ENCODE measurements around the gene ARMC5.
"Not testable (repeated sequence)": the region's sequence is repeated elsewhere in the genome, so short reads cannot be mapped to it uniquely, and the experiment has no call there.

The ARMC5 gene

GRCh38 chr16:31483081-31483480, 23.8 kb downstream of the ARMC5 start, which contains the start of gene SLC5A2:
TSS of gene SLC5A2 (plus strand) at chr16:31483123. CDS start at chr16:31483137, 14 bp downstream.
- peaks cover 53% of the 10 kb centered on the region for H3K27me3 Mint-ChIP-seq (ENCODE audit: low read depth)
- H3K4me3 Mint-ChIP-seq = no peak within 1 kb of the TSS
- TF ChIP-seq, protein P1, sequence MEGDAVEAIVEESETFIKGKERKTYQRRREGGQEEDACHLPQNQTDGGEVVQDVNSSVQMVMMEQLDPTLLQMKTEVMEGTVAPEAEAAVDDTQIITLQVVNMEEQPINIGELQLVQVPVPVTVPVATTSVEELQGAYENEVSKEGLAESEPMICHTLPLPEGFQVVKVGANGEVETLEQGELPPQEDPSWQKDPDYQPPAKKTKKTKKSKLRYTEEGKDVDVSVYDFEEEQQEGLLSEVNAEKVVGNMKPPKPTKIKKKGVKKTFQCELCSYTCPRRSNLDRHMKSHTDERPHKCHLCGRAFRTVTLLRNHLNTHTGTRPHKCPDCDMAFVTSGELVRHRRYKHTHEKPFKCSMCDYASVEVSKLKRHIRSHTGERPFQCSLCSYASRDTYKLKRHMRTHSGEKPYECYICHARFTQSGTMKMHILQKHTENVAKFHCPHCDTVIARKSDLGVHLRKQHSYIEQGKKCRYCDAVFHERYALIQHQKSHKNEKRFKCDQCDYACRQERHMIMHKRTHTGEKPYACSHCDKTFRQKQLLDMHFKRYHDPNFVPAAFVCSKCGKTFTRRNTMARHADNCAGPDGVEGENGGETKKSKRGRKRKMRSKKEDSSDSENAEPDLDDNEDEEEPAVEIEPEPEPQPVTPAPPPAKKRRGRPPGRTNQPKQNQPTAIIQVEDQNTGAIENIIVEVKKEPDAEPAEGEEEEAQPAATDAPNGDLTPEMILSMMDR (IDR thresholded peaks at IDR 0.05; ENCODE audit: unreplicated experiment in 3 of 3) = no peak
- H3K9me3 Mint-ChIP-seq = no peaks in the 10 kb centered on the region
- H3K36me3 Mint-ChIP-seq (ENCODE audit: low read depth) = no peaks in the 10 kb centered on the region
- peaks cover 15% of the 10 kb centered on the region for H3K4me1 Mint-ChIP-seq
- peak within 1 kb of the TSS in 1 of 3 experiments; percentile 6 for H3K27ac Mint-ChIP-seq

DNA sequence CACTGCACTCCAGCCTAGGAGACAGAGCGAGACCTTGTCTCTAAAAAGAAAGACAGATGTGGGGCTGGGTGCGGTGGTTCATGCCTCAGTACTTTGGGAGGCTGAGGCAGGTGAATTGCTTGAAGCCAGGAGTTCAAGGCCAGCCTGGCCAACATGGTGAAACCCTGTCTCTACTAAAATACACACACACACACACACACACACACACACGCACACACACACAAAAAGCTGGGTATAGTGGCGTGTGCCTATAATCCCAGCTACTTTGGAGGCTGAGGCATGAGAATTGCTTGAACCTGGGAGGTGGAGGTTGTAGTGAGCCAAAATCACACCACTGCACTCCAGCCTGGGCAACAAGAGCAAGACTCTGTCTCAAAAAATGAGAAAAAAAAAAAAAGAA, 24.7 kb downstream of the ARMC5 start:
- H3K36me3 Mint-ChIP-seq (ENCODE audit: low read depth); H3K9me3 Mint-ChIP-seq: not testable (repeated sequence)
- Mint-ChIP-seq H3K4me1 (peaks cover 15% of the 10 kb centered on the region), H3K27ac (peak overlapping the region in 2 of 3 experiments; percentile 41 to 89), H3K27me3 (ENCODE audit: low read depth) (peaks cover 53% of the 10 kb centered on the region), H3K4me3 (peak overlapping the region in 2 of 3 experiments; percentile 21 to 67)

- Mint-ChIP-seq H3K9me3 (no peaks in the 10 kb centered on the region), H3K27ac (peak overlapping the region in 2 of 3 experiments; percentile 41 to 89), H3K27me3 (ENCODE audit: low read depth) (peaks cover 57% of the 10 kb centered on the region), H3K4me3 (peak overlapping the region in 2 of 3 experiments; percentile 48 to 67), H3K36me3 (ENCODE audit: low read depth) (peaks cover 3% of the 10 kb centered on the region), H3K4me1 (peaks cover 15% of the 10 kb centered on the region)
- TF ChIP-seq, protein P1 (IDR thresholded peaks at IDR 0.05; ENCODE audit: unreplicated experiment in 3 of 3) = no peak
Measured at GRCh38 chr16:31484491-31485171, 25.3 kb downstream of the ARMC5 start.

DNA sequence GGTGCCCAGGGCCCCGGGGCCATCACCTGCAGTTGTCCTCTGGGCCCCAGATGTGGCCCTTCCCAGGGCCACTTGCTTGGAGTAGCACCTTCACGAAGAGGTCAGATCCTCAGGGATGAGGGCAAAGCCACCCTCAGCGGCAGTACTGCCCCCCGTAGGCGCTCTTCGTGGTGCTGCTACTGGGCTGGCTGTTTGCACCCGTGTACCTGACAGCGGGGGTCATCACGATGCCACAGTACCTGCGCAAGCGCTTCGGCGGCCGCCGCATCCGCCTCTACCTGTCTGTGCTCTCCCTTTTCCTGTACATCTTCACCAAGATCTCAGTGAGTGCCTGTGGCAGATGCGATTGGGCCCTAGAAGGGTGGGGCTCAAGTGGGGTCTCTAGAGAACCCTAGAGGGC, 26.3 kb downstream of the ARMC5 start:
- peaks cover 55% of the 10 kb centered on the region for H3K27me3 Mint-ChIP-seq (ENCODE audit: low read depth)
- peaks cover 6% of the 10 kb centered on the region for H3K36me3 Mint-ChIP-seq (ENCODE audit: low read depth)
- H3K9me3 Mint-ChIP-seq = no peaks in the 10 kb centered on the region
- TF ChIP-seq, protein P1 (IDR thresholded peaks at IDR 0.05; ENCODE audit: unreplicated experiment in 3 of 3) = no peak
- peak overlapping the region; percentile 42 to 88 (median 78) for H3K4me3 Mint-ChIP-seq
- peaks cover 13% of the 10 kb centered on the region for H3K4me1 Mint-ChIP-seq
- peak overlapping the region in 1 of 3 experiments; percentile 31 for H3K27ac Mint-ChIP-seq

- Mint-ChIP-seq H3K9me3 (no peaks in the 10 kb centered on the region), H3K27ac (peak overlapping the region in 1 of 3 experiments; percentile 31), H3K36me3 (ENCODE audit: low read depth) (peaks cover 11% of the 10 kb centered on the region), H3K4me1 (peaks cover 9% of the 10 kb centered on the region), H3K4me3 (peak overlapping the region; percentile 78 to 88 (median 85)), H3K27me3 (ENCODE audit: low read depth) (peaks cover 55% of the 10 kb centered on the region)
- TF ChIP-seq, protein P1 (IDR thresholded peaks at IDR 0.05; ENCODE audit: unreplicated experiment in 3 of 3) = no peak
Measured at GRCh38 chr16:31486045-31486444, 26.7 kb downstream of the ARMC5 start.

DNA sequence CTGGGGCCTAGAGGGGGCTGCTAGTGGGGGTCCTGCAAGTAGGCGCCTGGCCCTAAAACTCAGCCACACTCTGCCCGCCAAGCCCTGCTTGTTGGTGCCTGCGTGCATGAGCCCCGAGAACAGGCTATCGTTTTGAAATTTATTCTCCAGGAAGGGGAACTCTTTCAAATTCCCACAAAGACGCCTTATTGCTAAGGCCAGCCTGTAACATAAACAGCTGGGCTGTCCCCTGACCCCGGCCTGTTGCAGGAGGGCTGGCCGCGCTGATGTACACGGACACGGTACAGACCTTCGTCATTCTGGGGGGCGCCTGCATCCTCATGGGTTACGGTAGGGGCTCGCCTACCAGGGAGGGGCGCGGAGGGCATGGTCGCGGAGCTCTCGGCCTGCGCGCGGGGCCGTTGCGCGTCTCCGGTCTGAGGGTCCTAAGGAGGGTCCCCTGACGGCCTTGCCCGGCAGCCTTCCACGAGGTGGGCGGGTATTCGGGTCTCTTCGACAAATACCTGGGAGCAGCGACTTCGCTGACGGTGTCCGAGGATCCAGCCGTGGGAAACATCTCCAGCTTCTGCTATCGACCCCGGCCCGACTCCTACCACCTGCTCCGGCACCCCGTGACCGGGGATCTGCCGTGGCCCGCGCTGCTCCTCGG, 27.9 kb downstream of the ARMC5 start:
- H3K9me3 Mint-ChIP-seq = no peaks in the 10 kb centered on the region
- TF ChIP-seq, protein P1 (IDR thresholded peaks at IDR 0.05; ENCODE audit: unreplicated experiment in 3 of 3) = no peak
- peaks cover 9% of the 10 kb centered on the region for H3K4me1 Mint-ChIP-seq
- H3K27me3 Mint-ChIP-seq (ENCODE audit: low read depth) = peaks cover 51% of the 10 kb centered on the region
- H3K27ac Mint-ChIP-seq = no peak overlapping the region
- H3K4me3 Mint-ChIP-seq = peak overlapping the region; percentile 85 to 88 (median 85)
- H3K36me3 Mint-ChIP-seq (ENCODE audit: low read depth) = peaks cover 17% of the 10 kb centered on the region
